Measurements from ENCODE around the gene SULT1B1. TPM values are rescaled to one million over a fixed set of nuclear protein-coding genes. Genes with fewer than 3 reads are reported as not detected.

SULT1B1 gene
- total and polyA plus RNA-seq, 9 donors = 0.23 to 6.4 (median 0.82) TPM

DNA sequence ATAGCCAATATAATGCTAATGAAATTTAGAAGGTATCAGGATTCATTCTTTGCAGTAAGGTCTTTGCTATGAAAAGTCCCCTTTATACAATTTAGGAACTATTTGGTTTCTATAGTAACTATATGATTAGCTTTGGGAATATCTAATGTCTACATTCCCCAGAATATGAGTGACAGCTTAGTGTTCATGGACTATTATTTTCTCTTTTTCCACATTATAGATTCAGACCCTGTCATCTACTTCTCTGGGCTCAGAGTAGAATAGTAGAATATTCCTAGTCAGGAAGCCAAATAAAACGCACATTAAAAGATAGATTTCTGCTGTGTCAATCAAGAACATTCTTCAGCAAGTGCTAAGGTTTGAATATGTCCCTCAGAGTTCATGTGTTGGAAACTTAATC, 26.1 kb upstream of the SULT1B1 start:
- H3K27ac ChIP-seq = no peak overlapping the region
- H3K4me1 ChIP-seq (ENCODE audit: insufficient read depth) = no peaks in the 10 kb centered on the region
- WGBS, 3 donors = 79 to 85% (median 85%) methylated on average over 1 of the region's 1 CpG
- TF ChIP-seq, protein P1, sequence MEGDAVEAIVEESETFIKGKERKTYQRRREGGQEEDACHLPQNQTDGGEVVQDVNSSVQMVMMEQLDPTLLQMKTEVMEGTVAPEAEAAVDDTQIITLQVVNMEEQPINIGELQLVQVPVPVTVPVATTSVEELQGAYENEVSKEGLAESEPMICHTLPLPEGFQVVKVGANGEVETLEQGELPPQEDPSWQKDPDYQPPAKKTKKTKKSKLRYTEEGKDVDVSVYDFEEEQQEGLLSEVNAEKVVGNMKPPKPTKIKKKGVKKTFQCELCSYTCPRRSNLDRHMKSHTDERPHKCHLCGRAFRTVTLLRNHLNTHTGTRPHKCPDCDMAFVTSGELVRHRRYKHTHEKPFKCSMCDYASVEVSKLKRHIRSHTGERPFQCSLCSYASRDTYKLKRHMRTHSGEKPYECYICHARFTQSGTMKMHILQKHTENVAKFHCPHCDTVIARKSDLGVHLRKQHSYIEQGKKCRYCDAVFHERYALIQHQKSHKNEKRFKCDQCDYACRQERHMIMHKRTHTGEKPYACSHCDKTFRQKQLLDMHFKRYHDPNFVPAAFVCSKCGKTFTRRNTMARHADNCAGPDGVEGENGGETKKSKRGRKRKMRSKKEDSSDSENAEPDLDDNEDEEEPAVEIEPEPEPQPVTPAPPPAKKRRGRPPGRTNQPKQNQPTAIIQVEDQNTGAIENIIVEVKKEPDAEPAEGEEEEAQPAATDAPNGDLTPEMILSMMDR (IDR thresholded peaks at IDR 0.05) = no peak
- TF ChIP-seq POLR2A (IDR thresholded peaks at IDR 0.05) (no peak), EP300 (IDR thresholded peaks at IDR 0.05) (no peak)
- no peak for DNase-seq
- H3K27me3 ChIP-seq = no peaks in the 10 kb centered on the region
- no peaks in the 10 kb centered on the region for H3K9me3 ChIP-seq
- H3K4me3 ChIP-seq = no peak overlapping the region
- no peaks in the 10 kb centered on the region for H3K36me3 ChIP-seq
- intact Hi-C loops (cut with DNase I) = no loop called here

- no peak overlapping the region for H3K27ac ChIP-seq
- H3K4me1 ChIP-seq (ENCODE audit: insufficient read depth) = no peaks in the 10 kb centered on the region
- TF ChIP-seq POLR2A (IDR thresholded peaks at IDR 0.05) = no peak
- TF ChIP-seq EP300 (IDR thresholded peaks at IDR 0.05) = no peak
- TF ChIP-seq, protein P1 (IDR thresholded peaks at IDR 0.05) = no peak
- H3K36me3 ChIP-seq = no peaks in the 10 kb centered on the region
- H3K4me3 ChIP-seq = no peak overlapping the region
- no peak for DNase-seq
- no peaks in the 10 kb centered on the region for H3K27me3 ChIP-seq
- H3K9me3 ChIP-seq = no peaks in the 10 kb centered on the region
- 72 to 91% (median 88%) methylated on average over 1 of the region's 1 CpG for WGBS, 3 donors
- intact Hi-C loops (cut with DNase I) = no loop called here
These were observed 24.9 kb upstream of the SULT1B1 start for GRCh38 chr4:69785211-69785831.

DNA sequence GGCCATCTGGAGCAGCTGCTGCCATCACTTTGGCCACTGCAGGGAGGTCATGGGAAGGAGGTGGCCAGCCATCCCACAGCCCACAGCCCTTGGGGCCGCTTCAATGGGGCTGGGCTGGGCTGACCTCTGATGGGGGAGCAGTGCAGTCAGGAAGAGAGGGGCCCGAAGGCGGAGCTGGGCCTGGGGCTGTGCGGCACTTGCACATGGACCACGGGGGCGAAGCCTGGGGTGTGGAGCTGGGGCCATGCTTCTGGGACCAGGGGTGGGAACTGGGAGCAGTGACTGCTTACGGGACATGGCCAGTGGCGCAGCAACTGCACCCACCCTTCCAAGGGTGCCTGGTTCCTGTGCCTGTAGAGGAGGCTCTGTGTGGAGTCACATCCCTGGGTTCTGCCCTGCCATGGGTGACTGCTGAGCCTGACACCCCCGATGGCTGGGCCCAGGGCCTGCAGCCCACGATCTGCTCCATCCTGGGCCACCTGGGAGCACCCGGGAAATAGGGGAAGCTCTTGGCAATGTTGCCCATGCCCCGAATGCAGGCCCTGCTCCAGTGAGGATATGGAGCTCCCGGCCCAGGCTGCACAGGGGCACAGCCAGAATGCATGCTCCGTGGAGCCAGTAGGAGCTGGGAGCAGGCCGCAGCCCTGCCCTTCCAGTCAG, 22.4 kb upstream of the SULT1B1 start:
- Histone ChIP-seq H3K27ac (no peak overlapping the region), H3K36me3 (no peaks in the 10 kb centered on the region), H3K4me3 (no peak overlapping the region), H3K4me1 (ENCODE audit: insufficient read depth) (no peaks in the 10 kb centered on the region), H3K27me3 (no peaks in the 10 kb centered on the region), H3K9me3 (no peaks in the 10 kb centered on the region)
- TF ChIP-seq, protein P1 (IDR thresholded peaks at IDR 0.05) = no peak
- no peak for TF ChIP-seq POLR2A (IDR thresholded peaks at IDR 0.05)
- no peak for TF ChIP-seq EP300 (IDR thresholded peaks at IDR 0.05)
- intact Hi-C loops (cut with DNase I) = no loop called here
- 88 to 96% (median 91%) methylated on average over 10 to 15 of the region's 15 CpGs for WGBS, 3 donors
- no peak for DNase-seq

DNA sequence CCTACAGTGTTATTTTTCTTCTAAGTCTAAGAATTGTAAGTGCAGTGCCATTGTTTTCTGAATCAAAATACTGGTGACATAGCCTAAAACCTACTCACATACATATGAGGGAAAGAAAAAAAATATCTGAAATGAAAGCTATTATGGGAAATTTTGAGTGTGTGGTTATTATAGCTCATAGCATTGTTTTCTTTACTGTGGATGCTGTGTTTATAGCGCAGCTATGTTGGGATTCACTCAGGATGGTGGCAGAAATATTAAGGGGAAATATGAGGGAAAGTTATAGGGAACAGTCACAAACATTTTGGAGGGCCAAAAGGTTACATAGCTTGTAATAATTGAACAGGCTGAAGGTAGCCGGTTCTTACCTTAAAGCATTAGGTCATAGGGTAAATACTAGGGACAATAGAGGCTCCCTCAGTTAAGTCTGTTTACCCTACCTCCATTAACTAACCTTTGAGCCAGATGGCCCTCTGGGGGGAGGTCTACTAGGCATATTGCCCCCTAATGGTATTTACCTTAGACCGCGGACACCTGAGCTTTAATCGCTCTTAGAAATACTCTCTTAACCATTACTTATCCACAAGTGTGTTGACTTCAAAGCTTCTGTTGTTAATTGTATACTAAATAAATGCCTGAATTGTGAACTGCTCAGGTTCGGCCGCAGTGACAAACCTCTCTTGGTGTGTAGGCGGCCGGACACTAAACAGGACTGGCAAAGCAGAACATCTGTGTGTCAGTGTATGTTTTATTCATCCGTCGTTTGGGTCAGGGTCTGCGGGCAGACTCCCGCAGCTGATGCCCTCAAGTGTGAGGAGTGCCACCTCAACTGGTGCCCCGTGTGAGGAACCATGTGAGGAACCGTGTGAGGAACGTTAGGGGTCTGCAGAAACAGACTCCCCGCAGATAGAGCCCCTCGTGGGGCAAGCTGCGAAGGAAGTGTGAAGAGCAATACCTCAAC, 21.3 kb upstream of the SULT1B1 start:
- 92 to 94% (median 94%) methylated on average over 19 of the region's 19 CpGs for WGBS, 3 donors
- TF ChIP-seq, protein P1 (IDR thresholded peaks at IDR 0.05) = no peak
- TF ChIP-seq EP300 (IDR thresholded peaks at IDR 0.05) (no peak), POLR2A (IDR thresholded peaks at IDR 0.05) (no peak)
- Histone ChIP-seq H3K36me3 (no peaks in the 10 kb centered on the region), H3K4me3 (no peak overlapping the region), H3K9me3 (no peaks in the 10 kb centered on the region), H3K4me1 (ENCODE audit: insufficient read depth) (no peaks in the 10 kb centered on the region), H3K27me3 (no peaks in the 10 kb centered on the region), H3K27ac (no peak overlapping the region)
- no peak for DNase-seq
- intact Hi-C loops (cut with DNase I) = no loop called here
